ENCODE measurements around the gene KRTAP9-2. TPM values are rescaled to one million over a fixed set of nuclear protein-coding genes. Genes with fewer than 3 reads are reported as not detected.

Gene KRTAP9-2, protein sequence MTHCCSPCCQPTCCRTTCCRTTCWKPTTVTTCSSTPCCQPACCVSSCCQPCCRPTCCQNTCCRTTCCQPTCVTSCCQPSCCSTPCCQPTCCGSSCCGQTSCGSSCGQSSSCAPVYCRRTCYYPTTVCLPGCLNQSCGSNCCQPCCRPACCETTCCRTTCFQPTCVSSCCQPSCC
- total RNA-seq = not detected in 2 replicates

DNA sequence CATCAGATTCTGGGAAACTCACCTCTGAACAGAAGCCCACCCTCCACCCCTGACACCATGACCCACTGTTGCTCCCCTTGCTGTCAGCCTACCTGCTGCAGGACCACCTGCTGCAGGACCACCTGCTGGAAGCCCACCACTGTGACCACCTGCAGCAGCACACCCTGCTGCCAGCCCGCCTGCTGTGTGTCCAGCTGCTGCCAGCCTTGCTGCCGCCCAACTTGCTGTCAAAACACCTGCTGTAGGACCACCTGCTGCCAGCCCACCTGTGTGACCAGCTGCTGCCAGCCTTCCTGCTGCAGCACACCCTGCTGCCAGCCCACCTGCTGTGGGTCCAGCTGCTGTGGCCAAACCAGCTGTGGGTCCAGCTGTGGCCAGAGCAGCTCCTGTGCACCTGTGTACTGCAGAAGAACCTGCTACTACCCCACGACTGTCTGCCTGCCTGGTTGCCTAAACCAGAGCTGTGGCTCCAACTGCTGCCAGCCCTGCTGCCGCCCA is at the start of gene KRTAP9-2:
TSS of gene KRTAP9-2 (plus strand) at position 51 of the 498 bp plus-strand sequence. CDS start at position 58, 7 bp downstream.

DNA sequence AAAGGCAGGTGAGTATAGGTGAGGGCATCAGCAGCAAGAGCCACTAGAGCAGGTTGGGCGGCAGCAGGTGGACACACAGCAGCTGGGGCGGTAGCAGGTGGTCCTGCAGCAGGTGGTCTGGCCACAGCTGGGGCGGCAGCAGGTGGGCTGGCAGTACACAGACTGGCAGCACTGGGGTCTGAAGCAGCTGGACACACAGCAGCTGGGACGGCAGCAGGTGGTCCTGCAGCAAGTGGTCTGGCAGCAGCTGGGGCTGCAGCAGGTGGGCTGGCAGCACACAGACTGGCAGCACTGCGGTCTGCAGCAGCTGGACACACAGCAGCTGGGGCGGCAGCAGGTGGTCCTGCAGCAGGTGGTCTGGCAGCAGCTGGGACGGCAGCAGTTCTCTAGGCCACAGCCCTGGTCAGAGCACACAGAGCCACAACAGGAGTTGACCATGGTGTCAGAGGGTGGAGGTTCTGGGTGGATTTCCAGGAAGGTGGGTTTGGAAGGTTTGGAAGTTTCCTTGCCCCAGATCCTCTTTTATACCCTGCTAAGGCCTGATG is 48.6 kb upstream of the KRTAP9-2 start, which contains the start of gene KRTAP4-2:
TSS of gene KRTAP4-2 (minus strand) at position 495 of the 545 bp plus-strand sequence. CDS start at position 438, 57 bp downstream.

DNA sequence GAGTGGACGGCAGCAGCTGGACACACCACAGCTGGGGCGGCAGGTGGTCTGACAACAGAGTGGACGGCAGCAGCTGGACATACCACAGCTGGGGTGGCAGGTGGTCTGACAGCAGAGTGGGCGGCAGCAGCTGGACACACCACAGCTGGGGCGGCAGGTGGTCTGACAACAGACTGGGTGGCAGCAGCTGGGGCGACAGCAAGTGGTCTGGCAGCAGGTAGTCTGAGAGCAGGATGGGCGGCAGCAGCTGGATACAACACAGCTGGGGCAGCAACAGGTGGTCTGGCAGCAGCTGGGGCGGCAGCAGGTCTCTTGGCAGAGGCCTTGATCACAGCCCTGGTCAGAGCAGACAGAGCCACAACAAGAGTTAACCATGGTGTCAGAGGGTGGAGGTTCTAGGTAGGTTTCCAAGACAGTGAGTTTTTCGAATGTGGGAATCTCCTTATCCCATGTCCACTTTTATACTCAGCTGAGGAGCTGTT is 41.9 kb upstream of the KRTAP9-2 start, which contains the start of gene KRTAP4-1:
TSS of gene KRTAP4-1 (minus strand) at position 432 of the 482 bp plus-strand sequence. CDS start at position 375, 57 bp downstream.

DNA sequence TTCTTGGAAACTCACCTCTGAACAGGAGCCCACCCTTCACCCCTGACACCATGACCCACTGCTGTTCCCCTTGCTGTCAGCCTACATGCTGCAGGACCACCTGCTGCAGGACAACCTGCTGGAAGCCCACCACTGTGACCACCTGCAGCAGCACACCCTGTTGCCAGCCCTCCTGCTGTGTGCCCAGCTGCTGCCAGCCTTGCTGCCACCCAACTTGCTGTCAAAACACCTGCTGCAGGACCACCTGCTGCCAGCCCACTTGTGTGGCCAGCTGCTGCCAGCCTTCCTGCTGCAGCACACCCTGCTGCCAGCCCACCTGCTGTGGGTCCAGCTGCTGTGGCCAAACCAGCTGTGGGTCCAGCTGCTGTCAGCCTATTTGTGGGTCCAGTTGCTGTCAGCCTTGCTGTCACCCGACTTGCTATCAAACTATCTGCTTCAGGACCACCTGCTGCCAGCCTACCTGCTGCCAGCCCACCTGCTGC is 36.6 kb upstream of the KRTAP9-2 start, which contains the start of gene KRTAP9-1:
TSS of gene KRTAP9-1 (plus strand) at position 51 of the 482 bp plus-strand sequence. CDS start at position 51, 0 bp downstream.

DNA sequence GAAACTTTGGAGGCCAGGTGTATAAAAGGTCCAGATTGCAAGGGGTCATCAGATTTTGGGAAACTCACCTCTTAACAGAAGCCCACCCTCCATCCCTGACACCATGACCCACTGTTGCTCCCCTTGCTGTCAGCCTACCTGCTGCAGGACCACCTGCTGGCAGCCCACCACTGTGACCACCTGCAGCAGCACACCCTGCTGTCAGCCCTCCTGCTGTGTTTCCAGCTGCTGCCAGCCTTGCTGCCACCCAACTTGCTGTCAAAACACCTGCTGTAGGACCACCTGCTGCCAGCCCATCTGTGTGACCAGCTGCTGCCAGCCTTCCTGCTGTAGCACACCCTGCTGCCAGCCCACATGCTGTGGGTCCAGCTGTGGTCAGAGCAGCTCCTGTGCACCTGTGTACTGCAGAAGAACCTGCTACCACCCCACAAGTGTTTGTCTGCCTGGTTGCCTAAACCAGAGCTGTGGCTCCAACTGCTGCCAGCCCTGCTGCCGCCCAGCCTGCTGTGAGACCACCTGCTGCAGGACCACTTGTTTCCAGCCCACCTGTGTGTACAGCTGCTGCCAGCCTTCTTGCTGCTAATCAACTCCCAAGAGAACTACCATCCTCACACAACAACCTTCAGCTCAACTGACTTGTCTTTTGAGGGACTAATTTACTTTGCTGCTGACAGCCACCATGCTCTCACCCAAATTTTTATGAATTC is 6.1 kb downstream of the KRTAP9-2 start, which contains the start of gene KRTAP9-3:
TSS of gene KRTAP9-3 (plus strand) at position 51 of the 707 bp plus-strand sequence. CDS start at position 104, 53 bp downstream.

DNA sequence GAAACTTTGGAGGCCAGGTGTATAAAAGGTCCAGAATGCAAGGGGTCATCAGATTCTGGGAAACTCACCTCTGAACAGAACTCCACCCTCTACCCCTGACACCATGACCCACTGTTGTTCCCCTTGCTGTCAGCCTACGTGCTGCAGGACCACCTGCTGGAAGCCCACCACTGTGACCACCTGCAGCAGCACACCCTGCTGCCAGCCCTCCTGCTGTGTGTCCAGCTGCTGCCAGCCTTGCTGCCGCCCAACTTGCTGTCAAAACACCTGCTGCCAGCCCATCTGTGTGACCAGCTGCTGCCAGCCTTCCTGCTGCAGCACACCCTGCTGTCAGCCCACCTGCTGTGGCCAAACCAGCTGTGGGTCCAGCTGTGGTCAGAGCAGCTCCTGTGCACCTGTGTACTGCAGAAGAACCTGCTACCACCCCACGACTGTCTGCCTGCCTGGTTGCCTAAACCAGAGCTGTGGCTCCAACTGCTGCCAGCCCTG is 11.5 kb downstream of the KRTAP9-2 start, which contains the start of gene KRTAP9-8:
TSS of gene KRTAP9-8 (plus strand) at position 51 of the 489 bp plus-strand sequence. CDS start at position 104, 53 bp downstream.

DNA sequence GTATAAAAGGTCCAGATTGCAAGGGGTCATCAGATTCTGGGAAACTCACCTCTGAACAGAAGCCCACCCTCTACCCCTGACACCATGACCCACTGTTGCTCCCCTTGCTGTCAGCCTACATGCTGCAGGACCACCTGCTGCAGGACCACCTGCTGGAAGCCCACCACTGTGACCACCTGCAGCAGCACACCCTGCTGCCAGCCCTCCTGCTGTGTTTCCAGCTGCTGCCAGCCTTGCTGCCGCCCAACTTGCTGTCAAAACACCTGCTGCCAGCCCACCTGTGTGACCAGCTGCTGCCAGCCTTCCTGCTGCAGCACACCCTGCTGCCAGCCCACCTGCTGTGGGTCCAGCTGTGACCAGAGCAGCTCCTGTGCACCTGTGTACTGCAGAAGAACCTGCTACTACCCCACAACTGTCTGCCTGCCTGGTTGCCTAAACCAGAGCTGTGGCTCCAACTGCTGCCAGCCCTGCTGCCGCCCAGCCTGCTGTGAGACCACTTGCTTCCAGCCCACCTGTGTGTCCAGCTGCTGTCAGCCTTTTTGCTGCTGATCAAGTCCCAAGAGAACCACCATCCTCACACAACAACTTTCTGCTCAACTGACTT is 23.3 kb downstream of the KRTAP9-2 start, which contains the start of gene KRTAP9-4:
TSS of gene KRTAP9-4 (plus strand) at position 51 of the 604 bp plus-strand sequence. CDS start at position 85, 34 bp downstream.

DNA sequence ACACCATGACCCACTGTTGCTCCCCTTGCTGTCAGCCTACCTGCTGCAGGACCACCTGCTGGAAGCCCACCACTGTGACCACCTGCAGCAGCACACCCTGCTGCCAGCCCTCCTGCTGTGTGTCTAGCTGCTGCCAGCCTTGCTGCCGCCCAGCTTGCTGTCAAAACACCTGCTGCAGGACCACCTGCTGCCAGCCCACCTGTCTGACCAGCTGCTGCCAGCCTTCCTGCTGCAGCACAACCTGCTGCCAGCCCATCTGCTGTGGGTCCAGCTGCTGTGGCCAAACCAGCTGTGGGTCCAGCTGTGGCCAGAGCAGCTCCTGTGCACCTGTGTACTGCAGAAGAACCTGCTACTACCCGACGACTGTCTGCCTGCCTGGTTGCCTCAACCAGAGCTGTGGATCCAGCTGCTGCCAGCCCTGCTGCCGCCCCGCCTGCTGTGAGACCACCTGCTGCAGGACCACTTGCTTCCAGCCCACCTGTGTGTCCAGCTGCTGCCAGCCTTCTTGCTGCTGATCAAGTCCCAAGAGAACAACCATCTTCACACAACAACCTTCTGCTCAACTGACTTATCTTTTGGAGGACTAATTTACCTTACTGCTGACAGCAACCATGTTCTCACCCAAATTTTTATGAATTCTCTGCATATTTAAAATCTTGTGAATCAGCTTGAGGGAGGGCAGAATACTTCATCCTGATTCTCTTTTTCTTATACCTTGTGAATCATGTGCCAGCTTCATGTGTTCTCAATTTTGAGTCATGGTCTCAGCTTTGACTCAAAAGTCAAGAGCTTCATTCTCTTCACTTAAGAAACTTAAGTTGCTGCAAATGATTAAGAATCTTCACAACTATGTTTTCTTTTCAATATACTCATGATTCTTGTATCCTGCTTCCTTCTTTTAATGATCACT is 29.2 kb downstream of the KRTAP9-2 start, which contains the start of gene KRTAP9-9:
TSS of gene KRTAP9-9 (plus strand) at position 4 of the 910 bp plus-strand sequence.

DNA sequence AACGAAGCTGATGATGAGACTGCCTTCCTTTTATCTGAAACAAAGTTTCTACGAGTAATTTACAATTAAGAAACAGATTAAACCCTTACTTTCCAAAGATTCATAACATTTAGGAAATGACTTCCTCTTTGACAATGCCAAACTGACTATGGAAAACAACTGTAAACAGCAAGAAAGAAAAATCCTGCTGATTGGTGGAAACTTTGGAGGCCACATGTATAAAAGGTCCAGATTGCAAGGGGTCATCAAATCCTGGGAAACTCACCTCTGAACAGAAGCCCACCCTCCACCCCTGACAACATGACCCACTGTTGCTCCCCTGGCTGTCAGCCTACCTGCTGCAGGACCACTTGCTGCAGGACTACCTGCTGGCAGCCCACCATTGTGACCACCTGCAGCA is 38.6 kb downstream of the KRTAP9-2 start, which contains the start of gene KRTAP9-6:
TSS of gene KRTAP9-6 (plus strand) at position 301 of the 400 bp plus-strand sequence. CDS start at position 301, 0 bp downstream.

DNA sequence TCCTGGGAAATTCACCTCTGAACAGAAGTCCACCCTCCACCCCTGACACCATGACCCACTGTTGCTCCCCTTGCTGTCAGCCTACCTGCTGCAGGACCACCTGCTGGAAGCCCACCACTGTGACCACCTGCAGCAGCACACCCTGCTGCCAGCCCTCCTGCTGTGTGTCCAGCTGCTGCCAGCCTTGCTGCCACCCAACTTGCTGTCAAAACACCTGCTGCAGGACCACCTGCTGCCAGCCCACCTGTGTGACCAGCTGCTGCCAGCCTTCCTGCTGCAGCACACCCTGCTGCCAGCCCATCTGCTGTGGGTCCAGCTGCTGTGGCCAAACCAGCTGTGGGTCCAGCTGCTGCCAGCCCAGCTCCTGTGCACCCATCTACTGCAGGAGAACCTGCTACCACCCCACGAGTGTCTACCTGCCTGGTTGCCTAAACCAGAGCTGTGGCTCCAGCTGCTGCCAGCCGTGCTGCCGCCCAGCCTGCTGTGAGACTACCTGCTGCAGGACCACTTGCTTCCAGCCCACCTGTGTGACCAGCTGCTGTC is 49.3 kb downstream of the KRTAP9-2 start, which contains the start of gene KRTAP9-7:
TSS of gene KRTAP9-7 (plus strand) at position 51 of the 543 bp plus-strand sequence. CDS start at position 51, 0 bp downstream.

Small RNAs within 50 kb of the gene (small RNA-seq; reads per million reads assigned to genes)
- gene KRTAP4-17P = not detected

Other genes with a start within 250 kb of the KRTAP9-2 start
- gene KRT40, start 242.3 kb upstream of the KRTAP9-2 start, total RNA-seq = not detected in 2 replicates
- gene KRTAP3-3, start 232.5 kb upstream of the KRTAP9-2 start, total RNA-seq = not detected in 2 replicates
- not detected in 2 replicates for gene KRTAP3-2, start 226.7 kb upstream of the KRTAP9-2 start, total RNA-seq
- gene KRTAP3-1, start 217.5 kb upstream of the KRTAP9-2 start, total RNA-seq = not detected in 2 replicates
- not detected in 2 replicates for gene KRTAP1-5, start 199.4 kb upstream of the KRTAP9-2 start, total RNA-seq
- not detected in 2 replicates for gene KRTAP1-4, start 196.5 kb upstream of the KRTAP9-2 start, total RNA-seq
- gene KRTAP1-3, start 191.8 kb upstream of the KRTAP9-2 start, total RNA-seq = not detected in 2 replicates
- gene KRTAP1-1, start 185.2 kb upstream of the KRTAP9-2 start, total RNA-seq = not detected in 2 replicates
- not detected in 2 replicates for gene KRTAP2-1, start 179.3 kb upstream of the KRTAP9-2 start, total RNA-seq
- gene KRTAP2-2, start 171.4 kb upstream of the KRTAP9-2 start, total RNA-seq = not detected in 2 replicates
- not detected in 2 replicates for gene KRTAP2-3, start 166.5 kb upstream of the KRTAP9-2 start, total RNA-seq
- not detected in 2 replicates for gene KRTAP2-4, start 160.8 kb upstream of the KRTAP9-2 start, total RNA-seq
- not detected in 2 replicates for gene KRTAP4-7, start 142.5 kb upstream of the KRTAP9-2 start, total RNA-seq
- not detected in 2 replicates for gene KRTAP4-8, start 128.5 kb upstream of the KRTAP9-2 start, total RNA-seq
- gene KRTAP4-16, start 124.4 kb upstream of the KRTAP9-2 start, total RNA-seq = not detected in 2 replicates
- gene KRTAP4-9, start 121.3 kb upstream of the KRTAP9-2 start, total RNA-seq = not detected in 2 replicates
- not detected in 2 replicates for gene KRTAP4-11, start 108.3 kb upstream of the KRTAP9-2 start, total RNA-seq
- gene KRTAP4-12, start 102.5 kb upstream of the KRTAP9-2 start, total RNA-seq = not detected in 2 replicates
- gene KRTAP4-6, start 86.1 kb upstream of the KRTAP9-2 start, total RNA-seq = not detected in 2 replicates
- gene KRTAP4-5, start 76.8 kb upstream of the KRTAP9-2 start, total RNA-seq = not detected in 2 replicates
- not detected in 2 replicates for gene KRTAP4-4, start 65.9 kb upstream of the KRTAP9-2 start, total RNA-seq
- not detected in 2 replicates for gene KRTAP4-3, start 58.4 kb upstream of the KRTAP9-2 start, total RNA-seq
- gene KRTAP4-2, start 48.4 kb upstream of the KRTAP9-2 start, total RNA-seq = not detected in 2 replicates
- not detected in 2 replicates for gene KRTAP4-1, start 41.7 kb upstream of the KRTAP9-2 start, total RNA-seq
- gene KRTAP9-1, start 36.8 kb upstream of the KRTAP9-2 start, total RNA-seq = not detected in 2 replicates
- gene KRTAP9-3, start 5.8 kb downstream of the KRTAP9-2 start, total RNA-seq = not detected in 2 replicates
- gene KRTAP9-8, start 11.4 kb downstream of the KRTAP9-2 start, total RNA-seq = not detected in 2 replicates
- not detected in 2 replicates for gene KRTAP9-4, start 23.0 kb downstream of the KRTAP9-2 start, total RNA-seq
- not detected in 2 replicates for gene KRTAP9-9, start 28.7 kb downstream of the KRTAP9-2 start, total RNA-seq
- not detected in 2 replicates for gene KRTAP9-6, start 38.7 kb downstream of the KRTAP9-2 start, total RNA-seq
- gene KRTAP9-7, start 49.0 kb downstream of the KRTAP9-2 start, total RNA-seq = not detected in 2 replicates
- gene KRTAP29-1, start 76.2 kb downstream of the KRTAP9-2 start, total RNA-seq = not detected in 2 replicates
- gene KRTAP16-1, start 82.7 kb downstream of the KRTAP9-2 start, total RNA-seq = not detected in 2 replicates
- not detected in 2 replicates for gene KRTAP17-1, start 89.1 kb downstream of the KRTAP9-2 start, total RNA-seq
- not detected in 2 replicates for gene KRT33A, start 124.2 kb downstream of the KRTAP9-2 start, total RNA-seq
- not detected in 2 replicates for gene KRT33B, start 143.2 kb downstream of the KRTAP9-2 start, total RNA-seq
- not detected in 2 replicates for gene KRT34, start 155.7 kb downstream of the KRTAP9-2 start, total RNA-seq
- gene KRT31, start 171.0 kb downstream of the KRTAP9-2 start, total RNA-seq = not detected in 2 replicates
- gene KRT37, start 197.9 kb downstream of the KRTAP9-2 start, total RNA-seq = not detected in 2 replicates
- gene KRT38, start 214.3 kb downstream of the KRTAP9-2 start, total RNA-seq = not detected in 2 replicates
- gene KRT32, start 240.7 kb downstream of the KRTAP9-2 start, total RNA-seq = not detected in 2 replicates

All from vein endothelial cell (primary cell).